Thyroid gland (tissue), 4 donors: Measurements from ENCODE around the gene SFXN2. TPM values are rescaled to one million over a fixed set of nuclear protein-coding genes. Genes with fewer than 3 reads are reported as not detected.
A peak's percentile ranks its signal among the peaks of the same experiment; 100 is the strongest.

ENCODE experiments used
- DNase-seq, 2 donors: peaks; one replicate each; pipeline ENCODE4 v3.0.0-alpha.2; 2019
- H3K27ac ChIP-seq, 3 donors: fragments of 200-600 bp; sonication (generic); 1 replicate in 2 of 3; 2 replicates in 1 of 3; pipeline ENCODE4 v1.5.1; 2016 to 2019; ENCODE audit warnings: mild to moderate bottlenecking in 1 of 3, moderate library complexity in 1 of 3
- H3K27me3 ChIP-seq: fragments of 200-600 bp; sonication (generic); one replicate; pipeline ENCODE4 v1.5.1; 2019
- H3K36me3 ChIP-seq, 2 donors: fragments of 200-600 bp; sonication (generic); one replicate each; pipeline ENCODE4 v1.5.1; 2016 to 2019
- H3K4me1 ChIP-seq, 2 donors: fragments of 200-600 bp; sonication (generic); one replicate each; pipeline ENCODE4 v1.5.1; 2017 to 2019
- H3K4me3 ChIP-seq, 3 donors: fragments of 200-600 bp; sonication (generic); replicated peaks in 1 of 3; 1 replicate in 2 of 3; 2 replicates in 1 of 3; pipeline ENCODE4 v1.5.1; 2016; ENCODE audit warnings: mild to moderate bottlenecking in 1 of 3
- H3K9me3 ChIP-seq: fragments of 200-600 bp; sonication (generic); one replicate; pipeline ENCODE4 v1.5.1; 2017
- POLR2A ChIP-seq, 2 donors: fragments of 450-650 bp; IDR thresholded peaks; one replicate each; pipeline ENCODE4 v1.6.1; 2017; ENCODE audit warnings: antibody characterized with exemption in 2 of 2, mild to moderate bottlenecking in 2 of 2, moderate library complexity in 1 of 2
- WGBS, 2 donors: methylation state at CpG; one replicate each; pipeline ENCODE4 v1.1.5; 2017; 5-methylcytosine and 5-hydroxymethylcytosine counted together
- intact Hi-C: fragments of 100-400 bp; cut with DNase I; formaldehyde crosslinking; loops from one replicate; pipeline ENCODE4 v1.15.1; 2023
- total RNA-seq, 4 donors: library from RNA; depleted of rRNA; stranded (reverse); fragments of >200 nt; gene quantifications; one replicate each; pipeline ENCODE4 v1.2.3, GENCODE V29; 2016
- TF ChIP-seq, protein P1 (sequence below), 6 experiments: fragments of 200-600 bp in 3 of 6; fragments of 450-650 bp in 3 of 6; sonication (generic) in 3 of 6; IDR thresholded peaks; one replicate each; pipeline ENCODE4 v1.5.1; 2016 to 2019; ENCODE audit warnings: antibody characterized with exemption in 6 of 6, mild to moderate bottlenecking in 2 of 6, inconsistent platforms in 1 of 6, moderate library complexity in 1 of 6

Gene SFXN2
- total RNA-seq, 4 donors from 2014 or later: 5.1 to 38.4 (median 20.9) TPM

GRCh38 chr10:102681696-102682095 is 32.7 kb upstream of the SFXN2 start:
- 82 to 85% methylated on average over 5 of the region's 5 CpGs for WGBS, 2 donors
- Histone ChIP-seq H3K4me3 (no peak overlapping the region), H3K36me3 (no peaks in the 10 kb centered on the region), H3K4me1 (peaks cover 50 to 73% of the 10 kb centered on the region in 2 donors), H3K9me3 (no peaks in the 10 kb centered on the region), H3K27me3 (no peaks in the 10 kb centered on the region), H3K27ac (peak overlapping the region; percentile 96 to 99 (median 97))
- TF ChIP-seq POLR2A (IDR thresholded peaks at IDR 0.05): no peak
- TF ChIP-seq, protein P1, sequence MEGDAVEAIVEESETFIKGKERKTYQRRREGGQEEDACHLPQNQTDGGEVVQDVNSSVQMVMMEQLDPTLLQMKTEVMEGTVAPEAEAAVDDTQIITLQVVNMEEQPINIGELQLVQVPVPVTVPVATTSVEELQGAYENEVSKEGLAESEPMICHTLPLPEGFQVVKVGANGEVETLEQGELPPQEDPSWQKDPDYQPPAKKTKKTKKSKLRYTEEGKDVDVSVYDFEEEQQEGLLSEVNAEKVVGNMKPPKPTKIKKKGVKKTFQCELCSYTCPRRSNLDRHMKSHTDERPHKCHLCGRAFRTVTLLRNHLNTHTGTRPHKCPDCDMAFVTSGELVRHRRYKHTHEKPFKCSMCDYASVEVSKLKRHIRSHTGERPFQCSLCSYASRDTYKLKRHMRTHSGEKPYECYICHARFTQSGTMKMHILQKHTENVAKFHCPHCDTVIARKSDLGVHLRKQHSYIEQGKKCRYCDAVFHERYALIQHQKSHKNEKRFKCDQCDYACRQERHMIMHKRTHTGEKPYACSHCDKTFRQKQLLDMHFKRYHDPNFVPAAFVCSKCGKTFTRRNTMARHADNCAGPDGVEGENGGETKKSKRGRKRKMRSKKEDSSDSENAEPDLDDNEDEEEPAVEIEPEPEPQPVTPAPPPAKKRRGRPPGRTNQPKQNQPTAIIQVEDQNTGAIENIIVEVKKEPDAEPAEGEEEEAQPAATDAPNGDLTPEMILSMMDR (IDR thresholded peaks at IDR 0.05): no peak
- DNase-seq: no peak
- intact Hi-C loops: no loop called here

- Histone ChIP-seq H3K27me3 (no peaks in the 10 kb centered on the region), H3K4me1 (peaks cover 43 to 66% of the 10 kb centered on the region in 2 donors), H3K36me3 (no peaks in the 10 kb centered on the region), H3K27ac (peak overlapping the region; percentile 96 to 99 (median 97)), H3K4me3 (no peak overlapping the region), H3K9me3 (no peaks in the 10 kb centered on the region)
- intact Hi-C loops: no loop called here
- TF ChIP-seq, protein P1 (IDR thresholded peaks at IDR 0.05): peak in 1 of 6 experiments; percentile 23
- TF ChIP-seq POLR2A (IDR thresholded peaks at IDR 0.05): peak in 1 of 2 donors; percentile 34
- peak; percentile 83 to 87 for DNase-seq
- 47 to 51% methylated on average over 7 of the region's 7 CpGs for WGBS, 2 donors
Observed at GRCh38 chr10:102682416-102682815, 32.0 kb upstream of the SFXN2 start.

GRCh38 chr10:102682981-102683380 is 31.5 kb upstream of the SFXN2 start:
- DNase-seq: peak; percentile 76 to 79
- TF ChIP-seq, protein P1 (IDR thresholded peaks at IDR 0.05): no peak
- peak in 1 of 2 donors; percentile 59 for TF ChIP-seq POLR2A (IDR thresholded peaks at IDR 0.05)
- no peaks in the 10 kb centered on the region for H3K9me3 ChIP-seq
- 41 to 43% methylated on average over 4 of the region's 4 CpGs for WGBS, 2 donors
- H3K27ac ChIP-seq: peak overlapping the region; percentile 96 to 99 (median 97)
- H3K36me3 ChIP-seq: no peaks in the 10 kb centered on the region
- no peak overlapping the region for H3K4me3 ChIP-seq
- H3K27me3 ChIP-seq: no peaks in the 10 kb centered on the region
- intact Hi-C loops: no loop called here
- H3K4me1 ChIP-seq: peaks cover 37 to 64% of the 10 kb centered on the region in 2 donors

GRCh38 chr10:102683736-102684135 is 30.7 kb upstream of the SFXN2 start:
- DNase-seq: no peak
- H3K4me3 ChIP-seq: no peak overlapping the region
- H3K36me3 ChIP-seq: no peaks in the 10 kb centered on the region

More at GRCh38 chr10:102683736-102684135, 30.7 kb upstream of the SFXN2 start:
- 72 to 78% methylated on average over 5 of the region's 5 CpGs for WGBS, 2 donors
- Histone ChIP-seq H3K4me1 (peaks cover 33 to 58% of the 10 kb centered on the region in 2 donors), H3K27ac (peak overlapping the region; percentile 96 to 99 (median 97)), H3K27me3 (no peaks in the 10 kb centered on the region), H3K9me3 (no peaks in the 10 kb centered on the region)
- intact Hi-C loops: no loop called here
- TF ChIP-seq, protein P1 (IDR thresholded peaks at IDR 0.05): no peak
- TF ChIP-seq POLR2A (IDR thresholded peaks at IDR 0.05): no peak
